GM18505 (cell line): ENCODE results near the gene OTUD1.
A peak's percentile ranks its signal among the peaks of the same experiment; 100 is the strongest.
"Not testable (repeated sequence)": the region's sequence is repeated elsewhere in the genome, so short reads cannot be mapped to it uniquely, and the experiment has no call there.

Source experiments
- ATAC-seq: cut with Tn5 transposase; IDR thresholded peaks from one replicate; pipeline ENCODE4 v1.9.1; 2021; ENCODE audit not compliant: unreplicated experiment
- POLR2A ChIP-seq: IDR thresholded peaks from 4 replicates; pipeline ENCODE4 v1.6.1; 2011; ENCODE audit warnings: borderline replicate concordance; ENCODE audit not compliant: insufficient read depth, insufficient read length; ENCODE audit errors: extremely low read depth

Gene OTUD1

GRCh38 chr10:23438547-23439451 is at the start of gene OTUD1:
Gene OTUD1, plus strand, starts transcription at chr10:23439075. Its CDS starts 383 bp downstream, at chr10:23439458.
- TF ChIP-seq POLR2A = peak; percentile 53
- peak; percentile 87 for ATAC-seq

- not testable (repeated sequence) for ATAC-seq
Observed at GRCh38 chr10:23390408-23390807, 48.5 kb upstream of the OTUD1 start.

GRCh38 chr10:23390809-23391208 is 48.1 kb upstream of the OTUD1 start:
- ATAC-seq = no peak
- TF ChIP-seq POLR2A = no peak

- ATAC-seq = no peak
- TF ChIP-seq POLR2A = no peak
Observed at GRCh38 chr10:23391821-23392220, 47.1 kb upstream of the OTUD1 start.

- no peak for ATAC-seq
- no peak for TF ChIP-seq POLR2A
Observed at GRCh38 chr10:23395017-23395416, 43.9 kb upstream of the OTUD1 start.

- ATAC-seq = no peak
- TF ChIP-seq POLR2A = no peak
Observed at GRCh38 chr10:23396695-23397094, 42.2 kb upstream of the OTUD1 start.

GRCh38 chr10:23399701-23400144 is 39.2 kb upstream of the OTUD1 start:
- no peak for ATAC-seq
- no peak for TF ChIP-seq POLR2A

- no peak for TF ChIP-seq POLR2A
Observed at GRCh38 chr10:23402856-23403255, 36.0 kb upstream of the OTUD1 start.

GRCh38 chr10:23403278-23403677 is 35.6 kb upstream of the OTUD1 start:
- ATAC-seq = no peak
- no peak for TF ChIP-seq POLR2A

More at GRCh38 chr10:23402856-23403255, 36.0 kb upstream of the OTUD1 start:
- no peak for ATAC-seq

- no peak for ATAC-seq
- no peak for TF ChIP-seq POLR2A
Observed at GRCh38 chr10:23403719-23404118, 35.2 kb upstream of the OTUD1 start.

GRCh38 chr10:23404461-23404980 is 34.4 kb upstream of the OTUD1 start:
- TF ChIP-seq POLR2A = no peak
- ATAC-seq = no peak

GRCh38 chr10:23405540-23405939 is 33.3 kb upstream of the OTUD1 start:
- ATAC-seq = no peak
- TF ChIP-seq POLR2A = no peak

GRCh38 chr10:23406409-23406808 is 32.5 kb upstream of the OTUD1 start:
- TF ChIP-seq POLR2A = no peak
- no peak for ATAC-seq

- ATAC-seq = no peak
- no peak for TF ChIP-seq POLR2A
Observed at GRCh38 chr10:23408330-23408976, 30.4 kb upstream of the OTUD1 start.
